CD14-positive monocyte (primary cell): ENCODE measurements around the gene HMOX2. TPM values are rescaled to one million over a fixed set of nuclear protein-coding genes. Genes with fewer than 3 reads are reported as not detected.

Experiments
- DNase-seq, 3 donors: peaks; one replicate each; pipeline ENCODE4 v3.0.0-alpha.2; 2011 to 2022
- H2AFZ ChIP-seq: 2 replicates; pipeline ENCODE4 v1.6.0; 2012; ENCODE audit warnings: mild to moderate bottlenecking, low read depth, low read length, inconsistent platforms; ENCODE audit not compliant: insufficient read depth, poor library complexity, severe bottlenecking
- H3K27ac ChIP-seq, 2 donors: 1 replicate in 1 of 2; 2 replicates in 1 of 2; pipeline ENCODE4 v1.5.1; 2012 to 2013; ENCODE audit warnings: low read length in 2 of 2, control low read depth in 1 of 2, inconsistent platforms in 1 of 2, low read depth in 1 of 2, mild to moderate bottlenecking in 1 of 2
- H3K27me3 ChIP-seq, 2 donors: one replicate each; pipeline versions ENCODE4 v1.6.0 to v1.6.1; 2011 to 2013; ENCODE audit warnings: low read length in 2 of 2; ENCODE audit not compliant: control insufficient read depth in 2 of 2, insufficient read depth in 2 of 2
- H3K36me3 ChIP-seq, 2 donors: replicated peaks in 1 of 2; 1 replicate in 1 of 2; 2 replicates in 1 of 2; pipeline versions ENCODE4 v1.5.1 to v1.6.1; 2012 to 2013; ENCODE audit warnings: low read length in 2 of 2, control low read depth in 1 of 2, inconsistent platforms in 1 of 2, mild to moderate bottlenecking in 1 of 2; ENCODE audit not compliant: insufficient read depth in 2 of 2, control insufficient read depth in 1 of 2
- H3K4me1 ChIP-seq, 2 donors: 1 replicate in 1 of 2; 2 replicates in 1 of 2; pipeline versions ENCODE4 v1.5.1 to v1.6.1; 2012 to 2013; ENCODE audit warnings: low read length in 2 of 2, control low read depth in 1 of 2, inconsistent platforms in 1 of 2, mild to moderate bottlenecking in 1 of 2, moderate library complexity in 1 of 2; ENCODE audit not compliant: insufficient read depth in 2 of 2, control insufficient read depth in 1 of 2
- H3K4me2 ChIP-seq: replicated peaks from 2 replicates; pipeline ENCODE3; 2012; ENCODE audit warnings: low read length, moderate library complexity, mild to moderate bottlenecking; ENCODE audit not compliant: poor library complexity, severe bottlenecking; ENCODE audit errors: extremely low read depth
- H3K4me3 ChIP-seq, 3 experiments: fragments of 200-600 bp in 1 of 3; sonication (generic) in 1 of 3; replicated peaks in 1 of 3; 1 replicate in 2 of 3; 2 replicates in 1 of 3; pipeline ENCODE4 v1.5.1; 2011 to 2013; ENCODE audit warnings: low read length in 3 of 3, mild to moderate bottlenecking in 3 of 3, control low read depth in 2 of 3, low read depth in 2 of 3, inconsistent platforms in 1 of 3, moderate library complexity in 1 of 3
- H3K79me2 ChIP-seq: 2 replicates; pipeline ENCODE4 v1.6.0; 2012; ENCODE audit warnings: mild to moderate bottlenecking, control low read depth, inconsistent platforms, low read length, moderate library complexity; ENCODE audit not compliant: insufficient read depth
- H3K9ac ChIP-seq: 2 replicates; pipeline ENCODE4 v1.6.0; 2017; ENCODE audit warnings: low read length, mild to moderate bottlenecking; ENCODE audit not compliant: insufficient read depth, poor library complexity, severe bottlenecking
- H3K9me3 ChIP-seq, 2 donors: replicated peaks in 1 of 2; 1 replicate in 1 of 2; 2 replicates in 1 of 2; pipeline versions ENCODE4 v1.5.1 to v1.6.1; 2012 to 2013; ENCODE audit warnings: low read length in 2 of 2, control low read depth in 1 of 2; ENCODE audit not compliant: control insufficient read depth in 1 of 2, insufficient read depth in 1 of 2
- H4K20me1 ChIP-seq: 2 replicates; pipeline ENCODE4 v1.6.0; 2012; ENCODE audit warnings: mild to moderate bottlenecking, low read length, control low read depth, moderate library complexity; ENCODE audit not compliant: insufficient read depth
- H3K27ac Mint-ChIP-seq, 7 donors: one replicate each; pipeline ENCODE4 v1.8.0; 2020; ENCODE audit warnings: mild to moderate bottlenecking in 7 of 7, mixed read lengths in 7 of 7, moderate library complexity in 6 of 7, inconsistent platforms in 2 of 7
- H3K27me3 Mint-ChIP-seq, 3 donors: one replicate each; pipeline ENCODE4 v1.8.0; 2021 to 2022; ENCODE audit warnings: low read depth in 3 of 3, mild to moderate bottlenecking in 3 of 3, mixed read lengths in 3 of 3, moderate library complexity in 3 of 3, inconsistent platforms in 1 of 3
- H3K36me3 Mint-ChIP-seq, 2 donors: one replicate each; pipeline ENCODE4 v1.8.0; 2020; ENCODE audit warnings: mixed read lengths in 2 of 2, inconsistent platforms in 1 of 2, mild to moderate bottlenecking in 1 of 2
- H3K4me1 Mint-ChIP-seq: one replicate; pipeline ENCODE4 v1.8.0; 2020; ENCODE audit warnings: mild to moderate bottlenecking, mixed read lengths
- H3K4me3 Mint-ChIP-seq, 2 donors: one replicate each; pipeline ENCODE4 v1.8.0; 2020; ENCODE audit warnings: mild to moderate bottlenecking in 2 of 2, mixed read lengths in 2 of 2, moderate library complexity in 1 of 2
- H3K9me3 Mint-ChIP-seq, 7 donors: one replicate each; pipeline ENCODE4 v1.8.0; 2020 to 2022; ENCODE audit warnings: mixed read lengths in 7 of 7, mild to moderate bottlenecking in 6 of 7, moderate library complexity in 6 of 7, inconsistent platforms in 2 of 7
- CTCF ChIP-seq: fragments of 200-600 bp; IDR thresholded peaks from one replicate; pipeline ENCODE4 v1.8.0; 2022; ENCODE audit warnings: antibody characterized with exemption, mild to moderate bottlenecking
- WGBS: methylation state at CpG from one replicate; pipeline ENCODE4 v1.1.5; 2013; ENCODE audit warnings: missing lambda C conversion rate; ENCODE audit not compliant: insufficient coverage; 5-methylcytosine and 5-hydroxymethylcytosine counted together
- intact Hi-C, 2 donors: fragments of 100-400 bp; cut with micrococcal nuclease; formaldehyde crosslinking; loops; one replicate each; pipeline versions ENCODE4 v1.15.0 to v1.15.1; 2023
- polyA plus RNA-seq, 3 donors: library from polyadenylated mRNA; depleted of rRNA in 1 of 3; unstranded in 2 of 3; stranded (reverse) in 1 of 3; fragments of 300-500 nt in 2 of 3; fragments of >200 nt in 1 of 3; fragmentation: Illumina TruSeq in 2 of 3; gene quantifications; 1 replicate in 2 of 3; 2 replicates in 1 of 3; pipeline ENCODE4 v1.2.3, GENCODE V29; 2012 to 2021

HMOX2 gene
- polyA plus RNA-seq, 3 donors = 21.7 to 33.2 (median 25.0) TPM

DNA sequence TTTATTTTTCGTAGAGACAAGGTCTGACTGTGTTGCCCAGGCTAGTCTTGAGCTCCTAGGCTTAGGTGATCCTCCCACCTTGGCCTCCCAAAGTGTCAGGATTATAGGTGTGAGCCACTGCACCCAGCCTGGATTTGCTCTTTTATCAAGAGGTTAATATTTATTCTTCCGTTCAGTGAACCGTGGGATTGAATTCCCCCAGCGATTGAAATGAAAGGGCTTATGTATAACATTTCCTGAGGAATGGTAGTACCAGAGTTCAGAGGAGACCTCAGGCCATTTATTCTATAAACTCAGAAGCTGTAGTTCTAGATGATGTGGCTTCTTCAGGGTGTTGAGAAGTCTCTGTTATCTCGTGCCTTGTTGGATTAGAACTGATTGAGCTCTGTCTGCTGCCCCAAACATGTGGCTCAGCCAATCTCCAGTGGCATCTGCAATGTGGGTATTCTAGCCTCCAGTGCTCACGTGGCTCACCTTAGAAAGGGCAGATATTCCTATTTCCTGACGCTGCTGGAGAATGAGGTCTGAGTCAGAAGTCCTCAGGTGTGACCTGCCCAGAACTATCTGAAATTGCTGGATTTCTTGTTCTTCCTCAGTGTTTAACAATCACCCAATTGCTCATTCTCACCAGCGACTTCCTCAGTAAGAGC lies 22.5 kb downstream of the HMOX2 start:
- Mint-ChIP-seq H3K4me3 (no peak overlapping the region), H3K36me3 (peaks cover 27 to 29% of the 10 kb centered on the region in 2 donors), H3K27me3 (peaks cover 0 to 2% (median 0%) of the 10 kb centered on the region in 3 donors), H3K4me1 (peaks cover 12% of the 10 kb centered on the region), H3K27ac (no peak overlapping the region), H3K9me3 (no peaks in the 10 kb centered on the region)
- Histone ChIP-seq H3K27me3 (no peaks in the 10 kb centered on the region), H3K4me2 (no peak overlapping the region), H3K4me3 (no peak overlapping the region), H3K79me2 (peaks cover 43% of the 10 kb centered on the region), H3K9ac (no peak overlapping the region), H4K20me1 (peaks cover 22% of the 10 kb centered on the region), H2AFZ (no peak overlapping the region), H3K27ac (no peak overlapping the region), H3K36me3 (peaks cover 10 to 30% of the 10 kb centered on the region in 2 donors), H3K9me3 (no peaks in the 10 kb centered on the region), H3K4me1 (no peaks in the 10 kb centered on the region)
- DNase-seq = no peak
- WGBS = 98% methylated on average over 6 of the region's 8 CpGs
- intact Hi-C loops = no loop called here
- no peak for TF ChIP-seq CTCF

- no peak overlapping the region for H3K4me2 ChIP-seq
- peaks cover 22% of the 10 kb centered on the region for H4K20me1 ChIP-seq
- H2AFZ ChIP-seq = no peak overlapping the region
- intact Hi-C loops = no loop called here
- H3K27me3 Mint-ChIP-seq = peaks cover 0 to 2% (median 0%) of the 10 kb centered on the region in 3 donors
- H3K9ac ChIP-seq = no peak overlapping the region
- no peak overlapping the region for H3K4me3 Mint-ChIP-seq
- DNase-seq = no peak
- no peak for TF ChIP-seq CTCF
- no peaks in the 10 kb centered on the region for H3K9me3 Mint-ChIP-seq
- no peak overlapping the region for H3K27ac ChIP-seq
- H3K27ac Mint-ChIP-seq = no peak overlapping the region
- peaks cover 10 to 30% of the 10 kb centered on the region in 2 donors for H3K36me3 ChIP-seq
- no peaks in the 10 kb centered on the region for H3K9me3 ChIP-seq
- H3K4me3 ChIP-seq = no peak overlapping the region
- H3K4me1 ChIP-seq = peaks cover 0 to 2% of the 10 kb centered on the region in 2 donors
- WGBS = no CpG with 5 or more reads among the region's 4 CpGs
- H3K79me2 ChIP-seq = peaks cover 43% of the 10 kb centered on the region
- no peaks in the 10 kb centered on the region for H3K27me3 ChIP-seq
- peaks cover 27 to 29% of the 10 kb centered on the region in 2 donors for H3K36me3 Mint-ChIP-seq
- peaks cover 16% of the 10 kb centered on the region for H3K4me1 Mint-ChIP-seq
Observed at GRCh38 chr16:4499196-4499555, 23.0 kb downstream of the HMOX2 start.
